ENCODE measurements around the gene ATP2B2.

ATP2B2 gene

DNA sequence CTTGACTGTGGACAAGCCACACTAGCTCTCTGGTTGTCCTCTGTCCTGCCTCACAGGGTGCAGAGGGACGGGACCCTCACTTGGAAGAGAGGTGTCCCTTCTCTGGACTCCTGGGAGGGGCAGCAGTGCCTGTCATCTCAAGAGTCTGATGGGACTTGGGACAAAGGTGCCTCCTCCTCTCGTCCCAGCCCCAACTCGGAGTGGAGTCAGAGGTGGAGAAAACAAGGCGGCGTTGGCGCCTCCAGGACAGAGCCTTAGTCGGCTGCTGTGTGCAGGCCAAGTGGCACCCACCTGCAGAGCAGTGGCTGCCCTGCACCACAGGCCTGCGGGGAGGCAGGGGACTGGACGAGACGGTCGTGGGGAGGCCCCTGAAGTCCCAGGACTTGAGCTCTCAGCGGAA lies 175.1 kb downstream of the ATP2B2 start:
- no peak for DNase-seq (ENCODE audit: low read depth, low spot score)

DNA sequence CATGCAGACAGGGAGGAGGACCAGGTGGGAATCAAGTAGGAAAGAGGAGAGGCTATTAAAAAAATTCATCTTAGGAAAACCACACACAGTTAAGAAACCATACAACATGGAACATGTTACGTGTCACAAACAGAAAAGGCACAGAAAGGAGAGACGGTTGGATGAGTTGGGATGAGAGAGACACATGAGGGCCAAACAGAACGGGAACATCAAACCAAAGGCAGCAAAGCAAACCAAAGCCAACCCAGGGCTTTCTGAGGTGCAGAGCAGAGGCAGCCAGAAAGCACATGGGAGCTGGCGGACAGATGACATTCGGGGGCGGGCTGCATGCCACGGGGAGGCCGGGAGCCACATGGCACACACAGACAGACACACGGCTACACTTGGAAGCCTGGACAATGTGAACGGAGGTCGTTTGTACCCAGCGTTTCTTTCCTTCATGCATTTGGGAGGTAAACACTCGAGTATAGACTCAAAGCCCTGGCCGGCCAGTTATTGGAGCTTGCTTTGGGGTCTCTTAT lies 175.8 kb downstream of the ATP2B2 start:
- DNase-seq (ENCODE audit: low read depth, low spot score) = no peak

DNA sequence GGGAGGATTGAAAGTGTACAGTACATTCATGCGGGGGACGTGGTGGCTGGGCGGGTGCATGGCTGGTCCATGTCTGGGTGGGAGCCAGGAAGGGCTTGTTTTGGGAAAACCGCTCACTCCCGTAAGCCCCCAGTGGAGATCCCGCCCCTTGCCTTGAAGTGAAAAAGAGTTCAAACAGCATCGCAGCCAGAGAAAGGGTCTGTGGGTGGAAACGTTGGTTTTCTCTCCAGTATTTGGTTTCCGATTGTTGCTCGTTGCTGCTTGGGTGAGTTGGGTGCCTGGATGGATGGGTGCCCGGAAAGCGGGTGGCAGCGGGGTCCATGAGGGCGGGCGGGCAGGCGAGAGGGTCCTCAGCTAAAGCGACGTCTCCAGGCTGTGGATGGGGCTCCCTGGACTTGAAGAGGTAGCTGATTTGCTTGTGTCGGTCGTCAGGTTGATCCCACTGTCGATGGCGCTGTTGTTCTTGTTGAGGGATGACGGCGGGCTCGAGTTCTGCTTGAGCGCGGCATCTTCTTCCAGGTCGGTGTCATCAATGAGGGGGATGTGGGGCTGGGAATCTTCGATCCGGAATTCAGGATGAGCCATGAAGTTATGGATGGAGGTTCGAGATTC lies 176.8 kb downstream of the ATP2B2 start:
- no peak for DNase-seq (ENCODE audit: low read depth, low spot score)

DNA sequence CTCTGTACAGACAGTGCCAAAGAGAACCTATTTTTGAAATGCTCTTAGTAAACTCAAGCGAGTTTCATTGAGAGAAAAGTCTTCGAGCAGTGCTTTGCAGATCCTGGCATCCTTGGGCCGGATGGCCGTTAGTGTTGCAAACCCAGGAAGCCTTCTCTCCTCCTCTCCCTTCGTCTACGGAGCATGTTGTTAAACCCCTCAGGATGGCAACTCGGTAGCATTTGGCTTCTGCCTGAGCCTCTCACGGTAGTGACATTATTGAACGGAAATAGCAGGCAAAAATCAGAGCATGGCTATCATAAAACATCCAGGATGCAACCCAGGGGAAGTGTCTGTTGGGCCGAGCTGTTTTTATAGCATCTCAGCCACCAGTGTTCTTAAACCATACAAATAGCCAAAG lies 177.8 kb downstream of the ATP2B2 start:
- DNase-seq (ENCODE audit: low read depth, low spot score) = no peak

DNA sequence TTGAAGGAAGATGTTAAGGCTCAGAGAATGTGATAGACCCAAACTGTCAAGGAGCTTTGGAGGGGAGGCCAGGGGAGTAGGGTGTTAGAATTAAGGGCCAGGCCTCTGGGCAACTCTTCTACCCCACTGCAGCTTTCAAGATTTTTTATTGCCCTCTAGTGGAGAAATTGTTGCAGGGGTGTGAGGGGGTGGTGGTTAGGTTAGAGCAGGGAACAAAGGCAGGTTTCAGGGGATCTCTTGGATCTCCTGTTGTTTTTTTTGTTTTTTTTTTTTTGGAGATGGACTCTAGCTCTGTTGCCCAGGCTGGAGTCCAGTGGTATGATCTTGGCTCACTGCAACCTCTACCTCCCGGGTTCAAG lies 183.1 kb downstream of the ATP2B2 start:
- DNase-seq (ENCODE audit: low read depth, low spot score) = no peak

DNA sequence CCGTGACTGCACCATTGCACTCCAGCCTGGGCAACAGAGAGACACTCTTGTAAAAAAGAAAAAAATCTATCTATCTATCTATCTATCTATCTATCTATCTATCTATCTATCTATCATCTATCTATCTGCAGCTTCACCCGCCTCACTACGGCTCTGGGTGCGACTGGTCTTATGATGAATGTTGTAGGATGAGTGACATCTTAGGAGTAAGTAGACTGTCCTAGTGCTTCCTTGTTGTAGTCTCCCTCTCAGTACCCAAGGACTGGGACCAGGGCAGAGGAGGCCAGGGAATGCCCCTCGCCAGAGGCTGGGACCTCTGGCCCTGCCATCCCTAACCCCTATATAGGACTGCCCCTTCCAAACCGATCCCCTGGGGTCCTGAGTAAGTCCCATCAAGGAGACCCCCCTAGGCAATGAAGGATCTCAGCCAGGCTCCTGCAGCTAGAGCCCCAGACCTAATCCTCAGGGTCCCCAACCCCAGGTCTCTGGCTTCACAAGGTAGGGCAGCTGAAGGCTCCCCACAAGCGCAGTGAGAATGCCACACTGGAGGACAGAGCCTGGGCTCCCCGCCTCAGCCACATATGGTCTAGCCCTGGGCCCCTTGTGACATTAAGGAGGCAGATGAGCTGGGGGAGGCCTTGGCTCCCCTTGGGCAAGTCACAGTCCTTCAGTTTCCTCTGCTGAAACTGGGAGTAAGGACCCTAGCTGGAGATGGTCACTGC lies 183.6 kb downstream of the ATP2B2 start:
- DNase-seq (ENCODE audit: low read depth, low spot score) = no peak

DNA sequence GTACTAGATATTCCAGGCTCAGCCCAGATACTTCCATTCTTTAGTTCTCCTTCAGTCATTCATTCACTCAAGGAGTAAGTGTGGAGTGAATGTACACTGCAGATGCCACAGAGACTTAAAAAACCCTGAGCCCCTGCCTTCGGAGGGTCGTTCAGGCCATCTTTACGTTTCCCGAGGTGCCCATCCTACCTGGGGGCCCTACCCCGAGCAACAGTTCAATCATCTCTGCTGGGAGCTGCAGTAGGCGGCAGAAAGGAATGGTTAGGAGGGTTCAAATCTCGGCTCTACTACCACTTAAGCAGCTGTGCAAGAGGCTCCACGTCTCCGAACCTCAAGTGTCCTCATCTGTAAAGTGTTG lies 185.1 kb downstream of the ATP2B2 start:
- DNase-seq (ENCODE audit: low read depth, low spot score) = no peak

DNA sequence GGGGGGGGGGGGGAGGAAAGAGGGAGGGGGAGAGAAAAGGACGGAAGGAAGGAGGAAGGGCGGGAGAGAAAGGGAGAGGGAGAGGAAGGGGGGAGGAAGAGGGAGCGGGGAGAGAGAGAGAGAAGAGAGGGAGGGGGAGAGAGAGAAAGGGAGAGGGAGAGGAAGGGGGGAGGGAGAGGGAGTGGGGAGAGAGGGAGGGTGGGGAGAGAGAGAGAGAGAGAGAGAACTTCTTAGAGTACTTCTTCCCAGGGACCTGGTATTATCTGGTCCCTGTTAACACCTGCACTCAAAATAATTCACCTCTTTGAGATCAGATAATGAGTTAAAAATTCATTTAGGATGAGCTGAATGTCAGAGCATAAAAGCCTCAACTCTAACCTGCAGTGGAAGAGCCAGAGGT lies 185.6 kb downstream of the ATP2B2 start:
- DNase-seq (ENCODE audit: low read depth, low spot score) = no peak

DNA sequence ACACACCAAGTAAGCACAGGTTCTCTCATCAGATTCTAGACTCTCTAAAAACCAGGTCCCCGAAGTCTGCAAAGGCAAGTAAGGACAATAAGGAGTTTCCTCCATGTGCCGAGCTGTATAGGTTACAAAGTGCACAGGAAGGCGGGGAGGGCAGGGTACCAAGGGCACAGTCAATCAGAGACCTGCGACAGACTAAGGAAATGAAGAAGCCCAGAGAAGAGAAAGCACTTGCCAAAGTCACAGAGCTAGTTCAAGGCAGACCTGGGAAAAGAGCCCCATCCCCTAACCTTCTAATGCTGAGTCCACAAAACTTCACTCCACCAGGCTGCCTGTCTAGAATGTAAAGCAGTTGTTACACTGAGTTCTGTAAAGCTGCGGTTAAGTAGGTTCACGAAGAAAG lies 186.1 kb downstream of the ATP2B2 start:
- no peak for DNase-seq (ENCODE audit: low read depth, low spot score)

DNA sequence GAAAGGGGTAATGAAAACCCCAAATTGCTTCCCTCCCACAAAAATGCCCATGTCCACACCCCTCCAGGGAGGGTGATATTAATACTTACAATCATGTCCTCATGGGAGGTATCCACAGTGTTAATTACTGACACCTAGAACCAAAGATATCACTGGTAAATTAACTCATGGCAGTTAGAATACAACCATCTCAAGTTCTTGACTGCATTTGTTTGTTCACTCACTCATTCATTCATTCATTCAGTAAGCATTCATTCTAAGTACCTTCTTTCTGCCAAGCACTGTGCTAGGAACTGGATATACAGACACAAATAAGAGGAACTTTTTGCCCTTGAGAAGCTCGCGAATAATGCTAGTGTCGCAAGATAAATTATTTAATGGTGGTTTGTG lies 187.4 kb downstream of the ATP2B2 start:
- DNase-seq (ENCODE audit: low read depth, low spot score) = no peak

DNA sequence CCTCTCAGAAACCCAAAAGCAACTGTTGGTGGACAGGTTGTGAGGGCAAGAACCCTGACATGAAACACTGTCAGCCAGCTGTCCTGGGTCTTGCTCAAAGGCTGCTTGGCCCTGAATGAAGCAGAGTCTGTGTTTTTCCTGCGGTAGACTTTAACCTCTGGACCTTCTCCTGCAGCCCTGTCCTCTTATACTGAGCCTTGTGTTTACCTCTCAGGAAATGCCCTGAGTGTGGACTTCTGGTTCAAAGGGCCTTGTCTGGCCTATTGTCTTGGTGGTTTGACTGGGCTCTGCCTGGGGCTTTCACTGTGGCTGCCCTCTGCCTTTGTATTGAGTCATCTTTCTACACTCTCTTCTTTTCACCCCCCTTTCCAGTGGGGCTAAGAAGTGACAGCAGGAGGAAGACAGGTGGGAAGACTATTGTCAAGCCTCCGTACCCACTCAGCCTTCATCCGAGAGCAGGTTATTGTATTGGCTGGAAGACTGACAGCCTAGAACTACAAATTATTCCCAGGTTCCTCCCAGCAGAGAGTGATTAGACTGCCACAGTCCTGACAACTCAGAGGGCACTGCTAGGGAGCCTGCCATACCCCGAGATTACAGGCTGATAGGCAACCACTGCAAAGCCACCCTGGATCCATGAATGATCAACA lies 187.9 kb downstream of the ATP2B2 start:
- no peak for DNase-seq (ENCODE audit: low read depth, low spot score)

DNA sequence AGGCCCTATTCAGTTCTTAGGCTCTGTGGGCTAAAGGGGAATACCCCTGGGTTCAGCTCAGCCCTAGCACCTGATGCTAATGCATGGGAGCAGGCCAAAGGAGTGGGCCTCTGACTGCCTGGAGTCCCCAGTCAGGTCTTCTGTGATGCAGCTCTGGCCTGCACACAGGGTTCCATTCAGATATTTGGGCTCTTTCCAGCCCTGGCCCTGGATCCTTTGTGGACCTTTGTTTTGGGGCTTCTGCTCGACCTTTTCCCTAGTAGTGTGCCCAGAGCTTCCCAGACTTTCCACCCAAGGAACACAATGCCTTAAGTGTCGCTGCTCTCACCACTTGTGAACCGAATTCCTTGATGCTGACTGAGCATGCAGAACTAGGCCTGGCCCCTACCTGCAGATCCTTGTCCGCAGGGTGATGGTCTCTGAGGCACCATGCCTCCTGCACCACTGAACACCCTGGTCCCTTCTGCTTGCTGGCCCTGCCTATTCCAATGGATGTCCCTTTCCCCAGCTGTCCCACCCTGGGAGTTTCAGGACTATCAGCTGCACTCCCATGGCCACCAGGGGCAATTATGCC lies 189.5 kb downstream of the ATP2B2 start:
- no peak for DNase-seq (ENCODE audit: low read depth, low spot score)

DNA sequence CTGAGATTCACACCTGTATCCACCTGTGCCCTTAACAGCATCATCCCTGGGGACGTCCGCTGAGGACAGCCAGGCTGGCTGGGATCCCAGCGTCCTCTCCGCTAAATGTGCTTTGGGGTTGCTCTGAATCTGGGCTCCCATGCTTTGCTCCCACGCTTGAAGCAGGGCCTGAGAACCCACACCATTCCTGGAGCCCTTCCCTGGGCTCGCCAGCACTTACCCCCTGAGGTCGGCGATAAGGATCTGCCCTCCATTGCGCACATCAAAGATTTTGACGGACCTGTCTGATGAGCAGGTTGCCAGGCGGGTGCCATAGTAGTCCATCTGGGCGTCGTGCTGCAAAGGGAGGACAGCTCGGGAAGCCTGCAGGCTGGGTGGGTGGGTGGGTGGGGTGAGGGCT lies 190.3 kb downstream of the ATP2B2 start:
- DNase-seq (ENCODE audit: low read depth, low spot score) = no peak

DNA sequence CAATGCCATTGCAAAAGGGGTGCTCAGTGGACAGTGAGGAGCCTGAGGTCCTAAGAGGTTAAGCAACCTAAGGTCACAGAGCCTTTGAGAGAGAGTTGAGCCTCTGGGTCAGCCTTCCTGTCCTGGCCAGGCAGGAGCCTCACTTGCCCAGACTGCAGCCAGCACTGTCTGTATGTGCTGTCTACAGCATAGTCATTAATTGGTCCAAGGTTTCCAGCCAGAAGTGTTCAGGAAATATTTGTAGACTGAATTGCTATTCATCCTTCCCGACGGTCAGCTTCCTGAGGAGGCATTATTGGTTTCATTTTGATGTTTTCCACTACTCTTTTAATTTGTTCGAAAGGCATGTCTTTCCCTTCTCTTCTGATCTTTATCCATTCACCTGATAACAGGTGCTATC lies 192.5 kb downstream of the ATP2B2 start:
- DNase-seq (ENCODE audit: low read depth, low spot score) = no peak

DNA sequence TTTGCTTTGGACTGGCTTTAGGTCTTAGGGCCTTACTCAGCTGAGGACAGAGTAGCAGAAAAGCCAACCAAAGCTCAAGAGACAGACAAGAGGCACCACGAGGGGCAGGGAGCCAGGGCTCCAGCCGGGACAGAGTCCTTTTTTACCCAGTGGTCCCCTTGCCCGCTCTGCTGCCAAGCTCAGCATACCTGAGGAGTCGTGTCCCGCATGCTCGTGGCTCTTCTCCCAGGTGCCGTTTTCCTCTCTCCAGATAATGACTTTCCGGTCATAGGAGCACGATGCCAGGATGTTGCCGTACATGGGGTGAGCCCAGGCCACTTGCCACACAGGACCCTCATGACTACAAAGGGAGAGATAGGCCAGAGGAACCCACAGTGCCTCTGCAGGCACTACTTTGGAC lies 193.0 kb downstream of the ATP2B2 start:
- DNase-seq (ENCODE audit: low read depth, low spot score) = no peak

DNA sequence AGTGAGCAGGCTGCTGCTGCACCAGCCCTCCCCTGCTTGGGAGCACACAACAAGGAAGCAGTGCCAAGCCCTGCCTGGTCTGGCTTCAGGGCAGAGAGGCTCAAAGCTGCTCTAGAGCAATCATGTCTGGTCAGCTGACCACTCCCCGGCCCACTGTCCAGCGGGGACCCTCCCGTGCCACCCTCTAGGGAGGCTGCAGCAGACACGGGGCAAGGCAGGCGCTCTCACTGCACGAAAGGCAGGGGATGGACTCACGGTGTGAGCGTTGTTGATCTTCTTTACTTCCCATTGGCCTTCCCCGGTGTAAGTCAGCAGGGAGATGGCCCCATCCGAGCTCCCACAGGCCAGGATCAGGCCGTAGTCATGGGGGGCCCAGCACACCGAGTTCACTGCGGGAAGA lies 193.7 kb downstream of the ATP2B2 start:
- DNase-seq (ENCODE audit: low read depth, low spot score) = no peak

DNA sequence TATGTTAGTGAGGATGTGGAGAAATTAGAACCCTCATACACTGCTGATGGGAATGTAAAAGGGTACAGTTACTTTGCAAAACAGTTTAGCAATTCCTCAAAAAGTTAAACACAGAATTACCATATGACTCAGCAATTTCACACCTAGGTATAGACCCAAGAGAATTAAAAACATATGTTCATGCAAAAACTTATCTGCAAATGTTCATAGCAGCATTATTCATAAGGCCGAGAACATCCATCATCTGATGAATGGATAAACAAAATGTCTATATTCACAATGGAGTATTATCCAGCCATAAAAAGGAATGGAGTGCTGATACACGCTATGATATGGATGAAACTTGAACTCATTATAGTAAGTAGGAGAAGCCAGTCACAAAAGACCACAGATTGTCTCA lies 194.8 kb downstream of the ATP2B2 start:
- no peak for DNase-seq (ENCODE audit: low read depth, low spot score)

DNA sequence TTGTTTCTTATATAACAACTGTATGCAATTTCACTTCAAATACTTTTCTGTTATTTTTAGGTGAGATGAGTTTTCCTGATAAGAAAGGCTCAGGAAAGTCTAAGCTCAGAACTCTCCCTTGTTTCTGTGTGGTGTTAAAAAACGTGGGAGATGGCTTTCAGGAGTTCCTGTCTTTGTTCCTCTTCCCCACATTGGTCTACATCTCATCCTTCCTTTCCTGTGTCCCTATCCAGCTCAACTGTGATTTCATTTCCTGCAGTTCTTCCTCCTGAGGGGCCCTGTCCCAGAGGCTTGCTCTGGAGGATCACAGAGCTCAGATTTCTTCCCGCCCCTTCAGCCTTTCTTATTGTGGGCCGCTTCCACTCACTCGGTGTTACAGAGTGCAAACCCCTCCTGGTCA lies 195.7 kb downstream of the ATP2B2 start:
- DNase-seq (ENCODE audit: low read depth, low spot score) = no peak

DNA sequence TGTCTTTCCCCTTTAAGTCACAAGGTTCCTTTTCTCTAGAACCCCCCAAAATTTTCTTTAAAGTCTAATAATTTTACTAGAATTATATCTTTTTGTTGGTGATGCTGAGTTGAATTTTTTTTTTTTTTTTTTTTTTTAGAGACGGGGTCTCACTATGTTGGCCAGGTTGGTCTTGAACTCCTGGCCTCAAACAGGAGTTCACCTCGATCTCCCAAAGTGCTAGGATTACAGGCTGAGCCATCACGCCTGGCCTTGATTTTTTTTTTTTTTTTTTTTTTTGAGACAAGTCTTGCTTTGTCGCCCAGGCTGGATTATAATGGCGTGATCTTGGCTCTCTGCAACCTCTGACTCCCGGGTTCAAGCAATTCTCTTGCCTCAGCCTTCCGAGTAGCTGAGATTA lies 196.7 kb downstream of the ATP2B2 start:
- DNase-seq (ENCODE audit: low read depth, low spot score) = no peak

DNA sequence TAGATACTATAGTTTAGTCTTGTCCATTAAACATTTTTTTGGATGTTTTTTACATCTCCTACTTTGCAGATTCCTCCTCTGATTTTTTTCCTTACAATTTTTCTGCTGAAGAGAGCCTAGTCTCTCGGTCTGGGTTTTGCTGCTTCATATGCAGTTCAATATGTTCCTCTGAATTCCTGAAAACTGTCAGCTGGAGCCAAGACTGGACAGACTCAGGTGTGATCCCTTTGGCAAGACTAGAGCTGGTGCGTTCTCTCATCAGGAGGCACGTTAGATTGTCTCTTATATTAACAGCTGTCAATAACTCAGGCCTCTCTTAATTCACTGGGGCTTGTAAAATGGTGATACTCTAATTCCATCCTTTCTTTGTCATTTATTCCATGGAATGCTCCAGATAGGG lies 199.2 kb downstream of the ATP2B2 start:
- no peak for DNase-seq (ENCODE audit: low read depth, low spot score)

DNA sequence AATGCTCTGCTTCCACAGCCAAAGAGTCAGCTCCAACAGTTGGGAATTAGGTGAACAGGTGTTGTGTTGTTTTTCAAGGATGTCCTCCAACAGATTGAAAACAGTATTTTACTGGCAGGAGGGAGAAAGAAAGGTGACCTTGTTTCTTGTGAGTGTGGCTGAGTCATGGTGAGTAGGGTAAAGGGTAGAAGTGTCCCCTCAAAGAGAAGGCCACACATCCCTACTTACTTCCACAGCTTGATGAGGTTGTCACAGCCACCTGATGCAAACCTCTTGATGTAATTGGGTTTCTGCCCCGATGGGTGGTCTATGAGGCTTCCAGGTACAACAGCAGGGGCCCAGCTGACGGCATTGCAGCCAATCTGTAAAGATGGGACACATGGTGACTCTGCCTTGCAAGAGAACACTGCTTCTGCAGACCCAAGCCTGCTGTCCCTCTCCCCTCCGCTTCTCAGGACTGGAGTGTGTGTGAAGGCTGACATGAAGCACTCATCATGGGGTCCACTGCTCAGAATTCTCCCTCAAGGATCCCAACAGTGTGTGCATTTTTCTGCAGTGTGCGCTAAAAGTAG lies 200.0 kb downstream of the ATP2B2 start:
- no peak for DNase-seq (ENCODE audit: low read depth, low spot score)

DNA sequence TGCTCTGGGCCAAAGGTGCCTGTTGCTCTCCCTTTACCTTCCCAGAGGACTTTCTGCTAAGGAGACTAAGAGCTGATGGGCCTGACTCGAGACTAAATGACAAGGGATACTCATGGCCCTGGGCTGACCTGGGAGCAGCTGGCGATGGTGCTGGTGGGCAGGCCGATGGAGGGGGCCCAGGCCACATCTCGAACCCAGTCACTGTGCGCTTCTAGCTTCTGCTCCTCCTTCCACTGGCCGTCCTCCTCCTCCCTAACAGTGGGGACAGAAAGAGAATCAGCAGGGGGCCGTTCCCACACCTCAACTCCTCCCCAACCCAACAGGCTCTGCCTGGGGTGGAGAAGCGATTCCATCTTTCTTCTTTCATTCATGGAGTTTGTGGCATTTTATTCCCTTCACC lies 200.5 kb downstream of the ATP2B2 start:
- no peak for DNase-seq (ENCODE audit: low read depth, low spot score)

DNA sequence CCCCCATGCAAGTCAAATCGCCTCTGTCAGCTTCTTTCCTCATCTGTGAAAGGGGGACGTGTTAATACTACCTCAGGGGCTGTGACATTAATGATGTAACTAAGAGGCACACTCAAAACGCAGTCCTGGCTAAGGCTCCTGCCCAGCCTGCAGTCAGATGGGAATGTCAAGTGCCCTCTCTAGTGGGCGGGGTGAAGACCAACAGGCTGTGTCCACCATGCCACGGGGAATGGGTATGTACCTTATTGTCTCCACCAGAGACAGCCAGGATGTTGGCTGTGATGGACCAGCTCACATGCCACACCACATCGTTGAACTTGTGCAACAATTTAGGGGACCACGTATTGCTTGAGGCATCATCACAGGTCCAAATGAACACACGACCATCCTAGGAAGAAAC lies 201.6 kb downstream of the ATP2B2 start:
- no peak for DNase-seq (ENCODE audit: low read depth, low spot score)

Measured in activated CD4-positive, CD25-positive, alpha-beta regulatory T cell treated with anti-CD3 and anti-CD28 coated beads, Interleukin-2, amount 50 U/mL, for 16 hours (primary cell).